ENCODE measurements around the gene DVL1.

DNA sequence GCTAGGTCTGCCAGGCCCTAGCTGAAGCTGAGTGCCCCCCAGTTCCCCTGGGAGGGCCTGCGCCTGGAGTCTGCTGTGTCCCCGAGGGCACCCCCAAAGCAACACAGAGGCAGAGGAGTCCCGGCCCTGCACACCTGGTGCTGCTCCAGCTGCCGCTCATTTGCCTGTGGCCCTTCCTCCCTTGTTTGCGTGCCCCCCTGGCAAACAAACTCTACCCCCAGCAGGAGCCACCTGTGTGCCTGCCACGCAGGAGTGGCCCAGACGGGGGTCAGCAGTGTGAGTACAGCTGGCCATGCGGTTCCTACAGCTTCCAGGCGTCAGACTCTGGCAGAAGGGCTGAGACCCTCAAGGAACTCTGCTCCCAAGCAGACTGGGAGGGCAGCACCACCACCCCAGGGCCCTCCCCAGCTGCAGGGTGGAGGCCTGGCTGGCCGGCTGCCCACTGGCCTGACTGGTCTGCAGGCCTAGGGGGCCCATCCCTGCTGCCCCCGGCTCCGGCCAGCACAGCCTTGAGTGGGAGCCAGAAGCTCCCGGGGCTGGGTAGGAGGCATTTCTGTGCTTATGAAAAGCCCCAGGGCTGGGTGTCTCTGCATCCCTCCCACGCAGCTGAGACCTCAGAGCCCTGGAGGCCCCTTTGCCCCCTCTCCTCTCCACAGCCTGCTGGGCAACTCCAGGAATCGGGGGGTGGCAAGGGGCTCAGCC lies 18.7 kb downstream of the DVL1 start:
- TF ChIP-seq, protein P1, sequence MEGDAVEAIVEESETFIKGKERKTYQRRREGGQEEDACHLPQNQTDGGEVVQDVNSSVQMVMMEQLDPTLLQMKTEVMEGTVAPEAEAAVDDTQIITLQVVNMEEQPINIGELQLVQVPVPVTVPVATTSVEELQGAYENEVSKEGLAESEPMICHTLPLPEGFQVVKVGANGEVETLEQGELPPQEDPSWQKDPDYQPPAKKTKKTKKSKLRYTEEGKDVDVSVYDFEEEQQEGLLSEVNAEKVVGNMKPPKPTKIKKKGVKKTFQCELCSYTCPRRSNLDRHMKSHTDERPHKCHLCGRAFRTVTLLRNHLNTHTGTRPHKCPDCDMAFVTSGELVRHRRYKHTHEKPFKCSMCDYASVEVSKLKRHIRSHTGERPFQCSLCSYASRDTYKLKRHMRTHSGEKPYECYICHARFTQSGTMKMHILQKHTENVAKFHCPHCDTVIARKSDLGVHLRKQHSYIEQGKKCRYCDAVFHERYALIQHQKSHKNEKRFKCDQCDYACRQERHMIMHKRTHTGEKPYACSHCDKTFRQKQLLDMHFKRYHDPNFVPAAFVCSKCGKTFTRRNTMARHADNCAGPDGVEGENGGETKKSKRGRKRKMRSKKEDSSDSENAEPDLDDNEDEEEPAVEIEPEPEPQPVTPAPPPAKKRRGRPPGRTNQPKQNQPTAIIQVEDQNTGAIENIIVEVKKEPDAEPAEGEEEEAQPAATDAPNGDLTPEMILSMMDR (IDR thresholded peaks at IDR 0.05; ENCODE audit: low read depth, low read length) = no peak
- TF ChIP-seq POLR2A (IDR thresholded peaks at IDR 0.05; ENCODE audit: extremely low read depth, insufficient read length) (no peak), MYC (IDR thresholded peaks at IDR 0.05; ENCODE audit: low read depth, low read length) (no peak)

Measured in NB4 (cell line).